ENCODE results near the gene SDHAF3.
"Not testable (repeated sequence)": the region's sequence is repeated elsewhere in the genome, so short reads cannot be mapped to it uniquely, and the experiment has no call there.

The SDHAF3 gene

GRCh38 chr7:97117372-97118188 is at the start of gene SDHAF3:
TSS of gene SDHAF3 (plus strand) at chr7:97117698. CDS start at chr7:97117724, 26 bp downstream.
- DNase-seq = peak; percentile 98

GRCh38 chr7:97072025-97072424 is 45.5 kb upstream of the SDHAF3 start:
- DNase-seq = not testable (repeated sequence)

- no peak for DNase-seq
These were observed 41.6 kb upstream of the SDHAF3 start for GRCh38 chr7:97075928-97076327.

DNA sequence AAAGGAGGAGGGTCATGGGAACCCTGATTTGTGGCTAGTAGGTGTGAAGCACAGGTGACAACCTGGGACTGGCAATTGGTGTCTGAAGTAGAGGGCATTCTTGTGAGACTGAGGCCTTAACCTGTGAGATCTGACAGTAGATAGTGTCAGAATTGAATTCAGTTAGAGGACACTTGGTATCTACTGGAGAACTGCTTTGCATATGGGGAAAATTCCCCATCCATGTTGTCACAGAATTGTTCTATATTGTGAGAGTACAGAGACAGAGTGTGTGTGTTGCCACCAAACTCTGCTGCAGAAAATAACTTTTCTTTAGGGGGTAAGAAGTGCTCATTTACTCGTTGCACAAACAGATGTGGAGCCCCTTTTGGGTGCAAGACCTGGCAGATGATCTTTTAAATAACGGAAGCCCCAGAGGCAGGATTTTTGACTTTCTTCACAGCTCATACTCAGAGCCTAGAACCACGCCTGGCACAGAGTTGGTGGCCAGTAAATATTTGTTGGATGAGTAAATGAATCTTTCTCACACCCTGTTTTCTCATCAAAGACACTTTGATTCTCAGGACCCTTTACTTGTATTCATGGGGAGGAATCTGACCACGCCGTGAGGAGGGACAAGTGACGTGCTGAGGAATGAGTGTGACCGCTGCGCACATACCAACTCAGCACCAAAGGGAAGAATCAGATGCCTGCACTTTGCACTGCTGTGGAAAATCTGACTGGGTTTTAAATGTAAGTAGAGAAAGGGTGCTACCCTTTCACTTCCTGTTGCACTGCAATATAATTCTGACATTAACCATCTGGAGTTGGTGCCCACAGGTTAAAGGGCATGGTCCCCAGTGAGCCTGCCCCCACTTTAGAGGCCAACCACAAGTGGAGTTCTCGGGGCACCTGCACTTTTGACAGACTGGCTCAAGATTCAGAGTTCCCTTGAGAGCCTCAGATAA is 39.2 kb upstream of the SDHAF3 start:
- no peak for DNase-seq

- no peak for DNase-seq
These were observed 38.2 kb upstream of the SDHAF3 start for GRCh38 chr7:97079300-97079699.

DNA sequence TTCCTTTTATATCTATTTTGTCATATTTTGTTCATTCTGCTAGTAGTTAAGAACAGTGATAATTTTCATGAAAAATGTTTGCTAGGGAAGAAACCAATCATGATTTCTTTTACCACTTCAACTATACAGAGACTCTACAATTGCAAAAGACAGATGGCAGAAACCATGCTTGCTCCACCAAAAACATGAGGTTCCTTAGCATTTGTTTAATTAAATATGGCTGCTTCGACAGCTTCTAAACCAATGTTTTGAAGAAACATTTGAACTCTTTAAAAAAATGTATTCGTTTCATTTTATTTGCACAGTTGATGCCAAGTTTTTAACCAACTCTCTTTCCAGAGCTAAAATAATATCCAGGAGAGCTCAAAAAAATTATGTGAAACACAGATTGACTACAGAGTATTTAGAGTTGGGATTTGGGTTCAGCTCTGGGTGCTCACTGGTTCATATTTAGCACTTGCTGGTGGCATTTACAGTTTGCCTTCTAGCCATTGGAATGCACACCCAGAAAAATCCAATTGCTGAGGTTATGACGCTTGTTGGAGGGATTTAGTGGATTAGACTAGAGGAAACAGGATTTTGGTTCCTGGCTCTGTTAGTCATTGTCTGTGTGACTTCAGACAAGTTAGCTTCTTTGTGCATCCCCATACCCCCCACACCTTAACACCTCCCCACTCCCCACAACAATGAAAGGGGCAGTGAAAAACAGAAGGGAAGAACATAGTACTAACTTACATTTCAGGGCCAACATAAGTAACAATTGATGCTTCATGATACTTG is 35.8 kb upstream of the SDHAF3 start:
- DNase-seq = no peak

DNA sequence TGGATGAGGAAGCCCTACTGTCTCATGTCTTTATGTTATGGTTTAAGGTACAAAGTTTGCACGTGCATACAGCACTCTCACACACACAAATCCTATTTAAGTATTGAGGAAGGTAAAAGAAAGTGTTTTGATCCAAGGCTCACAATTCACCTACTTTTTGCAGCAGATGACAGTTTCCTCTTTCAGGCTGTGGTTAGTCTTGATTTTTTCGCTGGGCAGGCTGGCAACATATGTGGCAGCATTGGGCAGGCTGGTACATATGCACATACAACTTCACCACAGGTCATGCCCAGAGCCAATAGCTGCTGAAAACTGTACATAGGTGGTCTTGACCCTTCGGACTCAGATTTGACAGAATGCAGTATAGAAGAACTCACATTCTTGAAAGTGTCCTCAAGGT is 29.1 kb upstream of the SDHAF3 start:
- no peak for DNase-seq

GRCh38 chr7:97089771-97090170 is 27.7 kb upstream of the SDHAF3 start:
- no peak for DNase-seq

GRCh38 chr7:97090761-97091353 is 26.6 kb upstream of the SDHAF3 start:
- no peak for DNase-seq

GRCh38 chr7:97094284-97094930 is 23.1 kb upstream of the SDHAF3 start:
- DNase-seq = no peak

DNA sequence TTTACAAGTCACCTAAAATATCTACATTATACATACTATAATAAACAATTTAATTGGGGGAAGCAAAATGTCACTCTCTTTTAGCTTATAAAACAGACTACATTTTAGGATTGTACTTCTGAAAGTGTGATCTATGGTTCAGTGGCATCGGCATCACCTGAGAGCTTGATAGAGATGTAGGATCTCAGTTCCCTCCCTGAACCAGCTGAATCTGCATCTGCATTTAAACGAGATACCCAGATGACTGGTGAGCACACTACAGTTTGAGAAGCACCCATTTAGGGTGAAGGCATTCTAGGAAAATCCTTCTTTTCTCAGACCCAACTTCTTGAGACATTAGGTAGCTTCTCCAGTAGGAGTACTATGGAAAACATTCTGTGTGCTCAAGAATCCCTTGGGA is 21.5 kb upstream of the SDHAF3 start:
- no peak for DNase-seq

GRCh38 chr7:97096661-97097060 is 20.8 kb upstream of the SDHAF3 start:
- DNase-seq = no peak

GRCh38 chr7:97104719-97105238 is 12.7 kb upstream of the SDHAF3 start:
- peak; percentile 82 to 83 for DNase-seq

GRCh38 chr7:97107192-97107800 is 10.2 kb upstream of the SDHAF3 start:
- DNase-seq = no peak

DNA sequence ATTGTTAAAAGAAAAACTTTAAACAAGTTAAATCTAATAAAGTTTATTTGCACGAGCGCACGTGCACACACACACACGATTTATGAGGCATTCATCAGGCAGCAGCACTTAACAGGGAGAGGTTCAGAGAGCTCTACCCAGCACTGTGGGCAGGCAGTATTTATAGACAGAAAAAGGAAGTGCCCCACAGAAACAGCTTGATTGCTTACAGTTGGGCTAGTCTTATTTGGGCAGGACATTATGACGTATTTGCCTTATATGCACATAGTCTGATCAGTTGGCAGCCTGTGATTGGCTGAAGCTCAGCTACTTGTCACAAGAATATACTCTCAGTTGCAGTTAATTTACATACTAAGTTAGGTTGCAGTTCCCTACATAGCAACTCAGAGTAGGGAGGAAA is 1.2 kb upstream of the SDHAF3 start:
- DNase-seq = no peak

DNA sequence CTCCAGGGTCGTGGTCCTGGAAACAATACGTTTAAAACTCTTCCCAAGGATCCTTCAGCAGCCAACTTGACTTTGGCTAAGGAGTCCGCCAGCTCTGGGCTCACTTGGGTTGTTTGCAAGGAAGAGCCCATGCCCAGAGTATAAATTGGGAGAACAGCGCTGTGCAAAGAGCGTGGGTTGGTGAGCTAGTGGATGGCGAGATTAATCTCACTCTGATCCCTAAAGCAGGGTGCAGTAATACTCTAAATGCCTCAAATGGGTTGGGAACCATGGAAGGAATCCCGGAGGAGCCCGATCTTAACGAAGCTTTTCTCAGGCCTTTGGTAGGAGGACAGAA is 495 bp upstream of the SDHAF3 start:
- no peak for DNase-seq

DNA sequence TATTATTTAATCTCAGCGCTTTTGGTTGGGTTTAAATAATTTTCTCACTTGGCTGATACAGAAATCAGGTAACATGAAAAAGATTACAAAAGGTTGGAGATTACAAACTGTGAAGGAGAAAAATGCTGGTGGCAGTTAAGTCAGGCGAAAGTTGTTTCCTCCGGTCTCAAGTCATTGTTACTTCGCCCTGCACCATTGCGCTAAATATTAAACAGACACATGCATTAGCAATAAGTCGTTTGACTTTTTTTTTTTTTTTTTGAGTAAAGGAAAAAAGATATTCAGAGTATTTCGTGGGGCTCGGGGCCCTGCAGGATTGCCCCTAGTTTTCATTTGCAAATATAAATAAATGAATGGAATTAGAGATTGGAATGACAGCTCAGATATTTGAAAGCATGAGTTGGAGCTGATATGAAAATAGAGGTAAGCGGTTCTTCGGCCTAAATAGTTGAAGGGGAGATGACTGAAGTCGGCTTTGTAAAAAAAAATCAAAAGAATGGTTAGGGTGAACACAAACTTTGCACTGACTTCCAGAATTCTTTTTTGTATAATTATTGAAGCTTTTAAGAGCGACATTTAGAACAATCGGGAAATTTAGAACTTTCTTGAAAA is 914 bp downstream of the SDHAF3 start:
- no peak for DNase-seq

DNA sequence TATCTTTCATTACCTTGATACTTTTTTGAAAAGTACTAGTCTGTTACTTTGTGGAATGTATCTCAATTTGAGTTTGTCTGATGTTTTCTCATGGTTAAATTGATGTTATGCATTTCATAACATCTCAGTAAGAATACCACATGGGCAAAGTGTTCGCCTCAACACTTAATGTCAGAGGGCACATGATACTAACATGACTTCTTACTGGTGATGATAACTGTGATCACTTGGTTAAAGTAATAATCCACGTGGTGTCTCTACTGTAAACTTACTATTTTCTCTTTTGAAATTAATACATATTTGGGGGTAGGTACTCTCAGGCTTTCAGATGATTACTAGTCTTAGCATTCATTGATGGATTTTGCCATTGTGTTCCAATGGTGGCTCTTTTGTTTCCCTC is 2.2 kb downstream of the SDHAF3 start:
- DNase-seq = no peak

- DNase-seq = no peak
These were observed 3.4 kb downstream of the SDHAF3 start for GRCh38 chr7:97120713-97121457.

- DNase-seq = not testable (repeated sequence)
These were observed 5.6 kb downstream of the SDHAF3 start for GRCh38 chr7:97123115-97123514.

All from activated T-cell treated with anti-CD3 and anti-CD28 coated beads, Interleukin-2, amount 50 U/mL, for 48 hours (primary cell).